Astrocyte (in vitro differentiated cells and primary cell): ENCODE data around the gene DHRS13. TPM values are rescaled to one million over a fixed set of nuclear protein-coding genes. Genes with fewer than 3 reads are reported as not detected.

Experiments
- DNase-seq: peaks from one replicate; pipeline ENCODE4 v3.0.0-alpha.2; 2010; ENCODE audit warnings: low read depth
- FAIRE-seq: peaks from 2 replicates; lab custom pipeline; 2011; peaks lifted over from hg19 to GRCh38; lab: Jason Lieb, UNC
- H2AFZ ChIP-seq: 2 replicates; pipeline ENCODE4 v1.6.0; 2012; ENCODE audit warnings: low read depth, low read length, inconsistent platforms
- H3K27ac ChIP-seq: 2 replicates; pipeline ENCODE4 v1.5.1; 2011; ENCODE audit warnings: low read depth, low read length, inconsistent platforms
- H3K27me3 ChIP-seq: 2 replicates; pipeline ENCODE4 v1.6.0; 2011; ENCODE audit warnings: low read length, inconsistent platforms; ENCODE audit not compliant: insufficient read depth
- H3K36me3 ChIP-seq: 2 replicates; pipeline ENCODE4 v1.5.1; 2011; ENCODE audit warnings: low read length, inconsistent platforms; ENCODE audit not compliant: insufficient read depth
- H3K4me1 ChIP-seq: 2 replicates; pipeline ENCODE4 v1.5.1; 2011; ENCODE audit warnings: low read length, inconsistent platforms; ENCODE audit not compliant: insufficient read depth
- H3K4me2 ChIP-seq: 2 replicates; pipeline ENCODE4 v1.6.0; 2012; ENCODE audit warnings: low read length, inconsistent platforms
- H3K4me3 ChIP-seq: 2 replicates; pipeline ENCODE4 v1.5.1; 2011; ENCODE audit warnings: low read depth, mild to moderate bottlenecking, low read length, inconsistent platforms; ENCODE audit not compliant: insufficient read depth
- H3K79me2 ChIP-seq: 2 replicates; pipeline ENCODE4 v1.6.0; 2012; ENCODE audit warnings: mild to moderate bottlenecking, low read length, inconsistent platforms; ENCODE audit not compliant: insufficient read depth
- H3K9ac ChIP-seq: 2 replicates; pipeline ENCODE4 v1.6.0; 2012; ENCODE audit warnings: mild to moderate bottlenecking, low read length, inconsistent platforms
- H3K9me3 ChIP-seq: 2 replicates; pipeline ENCODE4 v1.5.1; 2012; ENCODE audit warnings: low read depth, mild to moderate bottlenecking, low read length, inconsistent platforms; ENCODE audit not compliant: insufficient read depth
- H4K20me1 ChIP-seq: 2 replicates; pipeline ENCODE4 v1.6.0; 2012; ENCODE audit warnings: low read length, inconsistent platforms; ENCODE audit not compliant: insufficient read depth
- H3K27ac Mint-ChIP-seq: one replicate; pipeline ENCODE4 v1.8.0; 2021; ENCODE audit warnings: mild to moderate bottlenecking, mixed read lengths; ENCODE audit not compliant: unreplicated experiment
- H3K27me3 Mint-ChIP-seq: one replicate; pipeline ENCODE4 v1.8.0; 2021; ENCODE audit warnings: low read depth, mixed read lengths; ENCODE audit not compliant: unreplicated experiment
- H3K36me3 Mint-ChIP-seq: one replicate; pipeline ENCODE4 v1.8.0; 2021; ENCODE audit warnings: low read depth, mixed read lengths; ENCODE audit not compliant: unreplicated experiment
- H3K4me1 Mint-ChIP-seq: one replicate; pipeline ENCODE4 v1.8.0; 2021; ENCODE audit warnings: low read depth, mixed read lengths; ENCODE audit not compliant: unreplicated experiment
- H3K4me3 Mint-ChIP-seq: one replicate; pipeline ENCODE4 v1.8.0; 2021; ENCODE audit warnings: mild to moderate bottlenecking, moderate library complexity, mixed read lengths; ENCODE audit not compliant: unreplicated experiment
- H3K9me3 Mint-ChIP-seq: one replicate; pipeline ENCODE4 v1.8.0; 2021; ENCODE audit warnings: mild to moderate bottlenecking, mixed read lengths; ENCODE audit not compliant: unreplicated experiment
- EZH2 ChIP-seq: IDR thresholded peaks from 2 replicates; pipeline ENCODE4 v1.6.1; 2012; ENCODE audit warnings: mild to moderate bottlenecking, low read length, inconsistent platforms; ENCODE audit not compliant: insufficient read depth
- total RNA-seq: library from RNA; stranded (reverse); gene quantifications from 2 replicates; pipeline ENCODE4 v1.2.1, GENCODE V29; 2021
- TF ChIP-seq, protein P1 (sequence below): IDR thresholded peaks from 2 replicates; pipeline ENCODE4 v1.5.1; 2011; ENCODE audit warnings: low read depth, mild to moderate bottlenecking, inconsistent platforms, low read length, moderate library complexity; ENCODE audit not compliant: insufficient read depth

DHRS13 gene
- total RNA-seq, 1 donor from 2014 or later, result 4.3 TPM

GRCh38 chr17:28948873-28949184 lies 46.0 kb upstream of the DHRS13 start:
- FAIRE-seq (no peak), DNase-seq (no peak)
- Histone ChIP-seq H3K79me2 (peaks cover 70% of the 10 kb centered on the region), H3K36me3 (peaks cover 3% of the 10 kb centered on the region), H3K9me3 (no peaks in the 10 kb centered on the region), H3K4me2 (peak overlapping the region; percentile 96), H3K27ac (peak overlapping the region; percentile 87), H3K4me1 (peaks cover 50% of the 10 kb centered on the region), H3K27me3 (no peaks in the 10 kb centered on the region), H3K4me3 (peak overlapping the region; percentile 86), H2AFZ (peak overlapping the region; percentile 49), H4K20me1 (peaks cover 54% of the 10 kb centered on the region), H3K9ac (peak overlapping the region; percentile 89)
- Mint-ChIP-seq H3K4me3 (peak overlapping the region; percentile 95), H3K9me3 (no peaks in the 10 kb centered on the region), H3K27me3 (no peaks in the 10 kb centered on the region), H3K27ac (peak overlapping the region; percentile 92), H3K4me1 (peaks cover 28% of the 10 kb centered on the region), H3K36me3 (peaks cover 6% of the 10 kb centered on the region)
- no peak for TF ChIP-seq EZH2
- TF ChIP-seq, protein P1, sequence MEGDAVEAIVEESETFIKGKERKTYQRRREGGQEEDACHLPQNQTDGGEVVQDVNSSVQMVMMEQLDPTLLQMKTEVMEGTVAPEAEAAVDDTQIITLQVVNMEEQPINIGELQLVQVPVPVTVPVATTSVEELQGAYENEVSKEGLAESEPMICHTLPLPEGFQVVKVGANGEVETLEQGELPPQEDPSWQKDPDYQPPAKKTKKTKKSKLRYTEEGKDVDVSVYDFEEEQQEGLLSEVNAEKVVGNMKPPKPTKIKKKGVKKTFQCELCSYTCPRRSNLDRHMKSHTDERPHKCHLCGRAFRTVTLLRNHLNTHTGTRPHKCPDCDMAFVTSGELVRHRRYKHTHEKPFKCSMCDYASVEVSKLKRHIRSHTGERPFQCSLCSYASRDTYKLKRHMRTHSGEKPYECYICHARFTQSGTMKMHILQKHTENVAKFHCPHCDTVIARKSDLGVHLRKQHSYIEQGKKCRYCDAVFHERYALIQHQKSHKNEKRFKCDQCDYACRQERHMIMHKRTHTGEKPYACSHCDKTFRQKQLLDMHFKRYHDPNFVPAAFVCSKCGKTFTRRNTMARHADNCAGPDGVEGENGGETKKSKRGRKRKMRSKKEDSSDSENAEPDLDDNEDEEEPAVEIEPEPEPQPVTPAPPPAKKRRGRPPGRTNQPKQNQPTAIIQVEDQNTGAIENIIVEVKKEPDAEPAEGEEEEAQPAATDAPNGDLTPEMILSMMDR, result no peak

DNA sequence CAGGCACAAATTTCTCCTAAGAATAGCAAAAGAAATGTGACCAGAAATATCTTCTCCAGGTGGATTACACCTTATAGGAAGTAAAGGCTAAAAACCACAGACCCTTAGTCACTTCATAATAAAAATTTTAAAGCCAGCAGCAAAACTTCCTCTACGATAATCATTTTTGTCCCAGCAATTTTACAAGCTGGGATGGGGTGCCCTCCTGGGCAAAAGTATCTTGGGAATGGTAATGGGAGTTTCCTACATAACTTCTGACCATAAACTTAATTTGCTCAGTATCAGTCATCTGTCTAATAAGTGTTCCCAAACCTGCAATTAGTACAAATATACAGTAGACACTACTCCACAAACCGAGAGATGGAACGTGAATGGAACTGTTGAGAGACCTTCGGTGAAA lies 45.5 kb upstream of the DHRS13 start:
- no peaks in the 10 kb centered on the region for H3K27me3 Mint-ChIP-seq
- Histone ChIP-seq H2AFZ (peak overlapping the region; percentile 49), H3K4me2 (peak overlapping the region; percentile 96), H3K27me3 (no peaks in the 10 kb centered on the region), H3K9me3 (no peaks in the 10 kb centered on the region), H3K79me2 (peaks cover 75% of the 10 kb centered on the region), H3K4me3 (peak overlapping the region; percentile 86), H3K27ac (peak overlapping the region; percentile 87), H3K36me3 (peaks cover 3% of the 10 kb centered on the region), H3K4me1 (peaks cover 50% of the 10 kb centered on the region), H4K20me1 (peaks cover 56% of the 10 kb centered on the region), H3K9ac (peak overlapping the region; percentile 89)
- TF ChIP-seq EZH2, result no peak
- TF ChIP-seq, protein P1, result no peak
- H3K9me3 Mint-ChIP-seq, result no peaks in the 10 kb centered on the region
- FAIRE-seq, result no peak
- peak overlapping the region; percentile 92 for H3K27ac Mint-ChIP-seq
- H3K4me1 Mint-ChIP-seq, result peaks cover 29% of the 10 kb centered on the region
- peaks cover 6% of the 10 kb centered on the region for H3K36me3 Mint-ChIP-seq
- no peak for DNase-seq
- peak overlapping the region; percentile 95 for H3K4me3 Mint-ChIP-seq

DNA sequence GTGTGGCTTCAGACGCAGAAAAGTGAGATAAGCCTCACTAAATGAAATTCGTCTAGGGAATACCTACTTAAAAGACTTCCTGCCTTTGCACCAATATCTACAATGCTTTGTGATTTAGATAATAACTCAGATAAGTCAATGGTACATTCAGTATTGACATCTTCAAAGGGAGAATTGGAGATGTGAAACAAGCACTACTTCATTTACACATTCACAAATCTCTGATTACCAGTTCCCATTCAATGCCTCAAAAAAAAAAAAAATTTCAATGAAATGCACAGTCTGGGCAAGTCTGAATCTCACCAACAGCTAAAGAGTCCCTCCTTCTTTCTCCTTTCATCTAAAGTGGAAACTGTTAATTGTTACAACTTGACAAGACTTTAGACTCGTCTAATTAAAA lies 44.8 kb upstream of the DHRS13 start:
- FAIRE-seq (no peak), DNase-seq (no peak)
- Histone ChIP-seq H2AFZ (no peak overlapping the region), H3K9ac (peak overlapping the region; percentile 89), H3K27me3 (no peaks in the 10 kb centered on the region), H3K4me3 (peak overlapping the region; percentile 86), H3K9me3 (no peaks in the 10 kb centered on the region), H3K79me2 (peaks cover 82% of the 10 kb centered on the region), H4K20me1 (peaks cover 62% of the 10 kb centered on the region), H3K4me2 (peak overlapping the region; percentile 96), H3K27ac (peak overlapping the region; percentile 87), H3K4me1 (peaks cover 47% of the 10 kb centered on the region), H3K36me3 (peaks cover 3% of the 10 kb centered on the region)
- Mint-ChIP-seq H3K36me3 (peaks cover 6% of the 10 kb centered on the region), H3K4me3 (peak overlapping the region; percentile 95), H3K27me3 (no peaks in the 10 kb centered on the region), H3K27ac (no peak overlapping the region), H3K9me3 (no peaks in the 10 kb centered on the region), H3K4me1 (peaks cover 29% of the 10 kb centered on the region)
- TF ChIP-seq, protein P1, result no peak
- TF ChIP-seq EZH2, result no peak
